Smooth muscle cell (in vitro differentiated cells): ENCODE measurements around the gene LSM4. TPM values are rescaled to one million over a fixed set of nuclear protein-coding genes. Genes with fewer than 3 reads are reported as not detected.
"Not testable (repeated sequence)": the region's sequence is repeated elsewhere in the genome, so short reads cannot be mapped to it uniquely, and the experiment has no call there.

ENCODE experiments used
- DNase-seq: peaks from one replicate; lab custom pipeline; 2025; ENCODE audit not compliant: unreplicated experiment; lab: John Stamatoyannopoulos, UW
- H2AFZ ChIP-seq: fragments of 200-600 bp; sonication (generic); 2 replicates; pipeline ENCODE4 v1.6.0; 2016; ENCODE audit warnings: antibody characterized with exemption, low read depth, mild to moderate bottlenecking
- H3F3A ChIP-seq: fragments of 200-600 bp; sonication (generic); 2 replicates; pipeline ENCODE4 v1.6.0; 2017; ENCODE audit warnings: antibody characterized with exemption, low read depth
- H3K27ac ChIP-seq: fragments of 200-600 bp; sonication (generic); 2 replicates; pipeline ENCODE4 v1.5.1; 2016; ENCODE audit warnings: low read depth, mild to moderate bottlenecking
- H3K27me3 ChIP-seq: fragments of 200-600 bp; sonication (generic); 2 replicates; pipeline ENCODE4 v1.6.1; 2016; ENCODE audit warnings: low read depth, mild to moderate bottlenecking
- H3K36me3 ChIP-seq: fragments of 200-600 bp; sonication (generic); 2 replicates; pipeline ENCODE4 v1.5.1; 2016; ENCODE audit warnings: low read depth
- H3K4me1 ChIP-seq: fragments of 200-600 bp; sonication (generic); 2 replicates; pipeline ENCODE4 v1.5.1; 2016; ENCODE audit warnings: low read depth
- H3K4me2 ChIP-seq: fragments of 200-600 bp; sonication (generic); 2 replicates; pipeline ENCODE4 v1.6.0; 2016; ENCODE audit warnings: mild to moderate bottlenecking
- H3K4me3 ChIP-seq: fragments of 200-600 bp; sonication (generic); 2 replicates; pipeline ENCODE4 v1.5.1; 2016; ENCODE audit warnings: mild to moderate bottlenecking
- H3K79me2 ChIP-seq: fragments of 200-600 bp; sonication (generic); 2 replicates; pipeline ENCODE4 v1.6.0; 2016; ENCODE audit warnings: low read depth, mild to moderate bottlenecking
- H3K9ac ChIP-seq: fragments of 200-600 bp; sonication (generic); 2 replicates; pipeline ENCODE4 v1.6.0; 2016; ENCODE audit warnings: low read depth
- H3K9me3 ChIP-seq: fragments of 200-600 bp; sonication (generic); replicated peaks from 2 replicates; pipeline ENCODE4 v1.5.1; 2016; ENCODE audit warnings: low read depth
- H4K20me1 ChIP-seq: fragments of 200-600 bp; sonication (generic); 2 replicates; pipeline ENCODE4 v1.6.0; 2016; ENCODE audit warnings: low read depth
- WGBS: methylation state at CpG from one replicate; pipeline ENCODE4 v1.1.7; 2016; ENCODE audit warnings: low lambda C conversion rate; 5-methylcytosine and 5-hydroxymethylcytosine counted together
- polyA plus RNA-seq: library from polyadenylated mRNA; unstranded; fragments of >200 nt; fragmentation: Nextera tagmentation; extraction: Ambion mirVana; gene quantifications from 2 replicates; pipeline ENCODE4 v1.2.1, GENCODE V29; 2016
- total RNA-seq: library from RNA; depleted of rRNA; stranded (reverse); fragments of >200 nt; gene quantifications from 2 replicates; pipeline ENCODE4 v1.2.3, GENCODE V29; 2014
- TF ChIP-seq, protein P1 (sequence below): fragments of 200-600 bp; sonication (generic); IDR thresholded peaks from 2 replicates; pipeline ENCODE4 v1.5.1; 2017; ENCODE audit warnings: borderline replicate concordance, mild to moderate bottlenecking, antibody characterized with exemption; ENCODE audit not compliant: insufficient read depth, poor library complexity, severe bottlenecking

Gene LSM4
- total and polyA plus RNA-seq, 2 experiments from 2014 or later: 116 to 156 TPM

- Histone ChIP-seq H3K9ac (peak overlapping the region; percentile 83), H4K20me1 (no peaks in the 10 kb centered on the region), H3F3A (peaks cover 9% of the 10 kb centered on the region), H3K9me3 (no peaks in the 10 kb centered on the region), H3K79me2 (no peaks in the 10 kb centered on the region), H3K27ac (peak overlapping the region; percentile 94), H3K36me3 (no peaks in the 10 kb centered on the region), H2AFZ (no peak overlapping the region), H3K4me1 (peaks cover 12% of the 10 kb centered on the region), H3K4me2 (peak overlapping the region; percentile 28), H3K27me3 (no peaks in the 10 kb centered on the region), H3K4me3 (no peak overlapping the region)
- peak; percentile 17 for DNase-seq
- TF ChIP-seq, protein P1, sequence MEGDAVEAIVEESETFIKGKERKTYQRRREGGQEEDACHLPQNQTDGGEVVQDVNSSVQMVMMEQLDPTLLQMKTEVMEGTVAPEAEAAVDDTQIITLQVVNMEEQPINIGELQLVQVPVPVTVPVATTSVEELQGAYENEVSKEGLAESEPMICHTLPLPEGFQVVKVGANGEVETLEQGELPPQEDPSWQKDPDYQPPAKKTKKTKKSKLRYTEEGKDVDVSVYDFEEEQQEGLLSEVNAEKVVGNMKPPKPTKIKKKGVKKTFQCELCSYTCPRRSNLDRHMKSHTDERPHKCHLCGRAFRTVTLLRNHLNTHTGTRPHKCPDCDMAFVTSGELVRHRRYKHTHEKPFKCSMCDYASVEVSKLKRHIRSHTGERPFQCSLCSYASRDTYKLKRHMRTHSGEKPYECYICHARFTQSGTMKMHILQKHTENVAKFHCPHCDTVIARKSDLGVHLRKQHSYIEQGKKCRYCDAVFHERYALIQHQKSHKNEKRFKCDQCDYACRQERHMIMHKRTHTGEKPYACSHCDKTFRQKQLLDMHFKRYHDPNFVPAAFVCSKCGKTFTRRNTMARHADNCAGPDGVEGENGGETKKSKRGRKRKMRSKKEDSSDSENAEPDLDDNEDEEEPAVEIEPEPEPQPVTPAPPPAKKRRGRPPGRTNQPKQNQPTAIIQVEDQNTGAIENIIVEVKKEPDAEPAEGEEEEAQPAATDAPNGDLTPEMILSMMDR: no peak
- WGBS: 17% methylated on average over 15 of the region's 15 CpGs
These were observed 42.1 kb upstream of the LSM4 start for GRCh38 chr19:18364826-18365528.

- H2AFZ ChIP-seq, H3K79me2 ChIP-seq, H3K27me3 ChIP-seq, H4K20me1 ChIP-seq, H3K4me3 ChIP-seq, H3K9me3 ChIP-seq, DNase-seq, H3K36me3 ChIP-seq, H3F3A ChIP-seq: not testable (repeated sequence)
- Histone ChIP-seq H3K4me2 (peak overlapping the region; percentile 28), H3K27ac (peak overlapping the region; percentile 94), H3K4me1 (peaks cover 12% of the 10 kb centered on the region), H3K9ac (peak overlapping the region; percentile 83)
- 82% methylated on average over 11 of the region's 11 CpGs for WGBS
These were observed 41.5 kb upstream of the LSM4 start for GRCh38 chr19:18364277-18364825.

GRCh38 chr19:18363787-18364186, 40.9 kb upstream of the LSM4 start:
- 86% methylated on average over 6 of the region's 6 CpGs for WGBS
- TF ChIP-seq, protein P1: no peak
- H3K4me3 ChIP-seq: no peak overlapping the region
- no peaks in the 10 kb centered on the region for H3K79me2 ChIP-seq
- no peak for DNase-seq
- H3K27ac ChIP-seq: peak overlapping the region; percentile 94
- H3K27me3 ChIP-seq: no peaks in the 10 kb centered on the region
- H3K4me1 ChIP-seq: peaks cover 12% of the 10 kb centered on the region
- no peaks in the 10 kb centered on the region for H4K20me1 ChIP-seq
- peaks cover 9% of the 10 kb centered on the region for H3F3A ChIP-seq
- no peaks in the 10 kb centered on the region for H3K36me3 ChIP-seq
- H2AFZ ChIP-seq: no peak overlapping the region
- no peak overlapping the region for H3K9ac ChIP-seq
- H3K4me2 ChIP-seq: no peak overlapping the region
- H3K9me3 ChIP-seq: no peaks in the 10 kb centered on the region

DNA sequence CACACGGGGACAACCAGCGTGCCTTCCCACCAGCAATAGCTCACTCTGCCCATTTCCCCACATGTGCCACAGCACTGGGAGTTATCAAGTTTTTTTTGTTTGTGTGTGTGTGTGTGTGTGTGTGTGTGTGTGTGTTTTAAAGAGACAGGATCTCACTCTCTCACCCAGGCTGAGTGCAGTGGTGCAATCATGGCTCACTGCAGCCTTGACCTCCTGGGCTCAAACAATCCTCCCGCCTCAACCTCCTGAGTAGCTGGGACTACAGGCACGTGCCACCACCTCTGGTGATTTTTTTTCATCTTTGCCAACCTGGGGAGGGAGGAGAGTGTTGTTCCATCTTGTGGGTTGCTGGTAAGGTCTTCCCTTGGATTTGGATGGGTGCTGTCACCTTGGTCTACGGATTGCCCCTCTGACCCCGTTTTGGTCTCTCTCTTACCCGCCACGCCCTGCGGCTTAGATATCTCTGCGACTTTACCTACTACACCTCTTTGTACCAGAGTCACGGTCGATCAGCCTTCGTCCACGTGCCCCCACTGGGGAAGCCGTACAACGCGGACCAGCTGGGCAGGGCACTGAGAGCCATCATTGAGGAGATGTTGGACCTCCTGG, 40.2 kb upstream of the LSM4 start:
- Histone ChIP-seq H3K27ac (peak overlapping the region; percentile 94), H4K20me1 (no peaks in the 10 kb centered on the region)
- WGBS: 94% methylated on average over 17 of the region's 17 CpGs

More for the DNA sequence above, 40.2 kb upstream of the LSM4 start:
- H3K9ac ChIP-seq: no peak overlapping the region
- no peaks in the 10 kb centered on the region for H3K9me3 ChIP-seq
- no peaks in the 10 kb centered on the region for H3K79me2 ChIP-seq
- H3K4me3 ChIP-seq: no peak overlapping the region
- H3K36me3 ChIP-seq: no peaks in the 10 kb centered on the region
- TF ChIP-seq, protein P1: no peak
- no peak overlapping the region for H2AFZ ChIP-seq
- H3K4me2 ChIP-seq: no peak overlapping the region
- no peaks in the 10 kb centered on the region for H3K27me3 ChIP-seq
- DNase-seq: no peak
- peaks cover 12% of the 10 kb centered on the region for H3K4me1 ChIP-seq
- H3F3A ChIP-seq: peaks cover 9% of the 10 kb centered on the region
